Parathyroid adenoma (tissue), 2 donors: Measurements from ENCODE around the gene ALG8.
"Not testable (repeated sequence)": the region's sequence is repeated elsewhere in the genome, so short reads cannot be mapped to it uniquely, and the experiment has no call there.

Experiments used
- H2AFZ ChIP-seq: fragments of 300-600 bp; sonication (generic); one replicate; pipeline ENCODE4 v1.7.0; 2017; ENCODE audit warnings: antibody characterized with exemption, mild to moderate bottlenecking
- H3K27ac ChIP-seq: fragments of 300-600 bp; sonication (generic); one replicate; pipeline ENCODE4 v1.7.0; 2017
- H3K27me3 ChIP-seq: fragments of 300-600 bp; sonication (generic); one replicate; pipeline ENCODE4 v1.7.0; 2017; ENCODE audit warnings: low read length; ENCODE audit not compliant: control insufficient read depth, insufficient read depth
- H3K36me3 ChIP-seq: fragments of 300-600 bp; sonication (generic); one replicate; pipeline ENCODE4 v1.7.0; 2017; ENCODE audit warnings: low read length; ENCODE audit not compliant: control insufficient read depth, insufficient read depth
- H3K4me1 ChIP-seq: fragments of 300-600 bp; sonication (generic); one replicate; pipeline ENCODE4 v1.7.0; 2017; ENCODE audit warnings: control low read depth
- H3K4me2 ChIP-seq: fragments of 300-600 bp; sonication (generic); one replicate; pipeline ENCODE4 v1.7.0; 2017; ENCODE audit warnings: low read length
- H3K4me3 ChIP-seq: fragments of 300-600 bp; sonication (generic); one replicate; pipeline ENCODE4 v1.7.0; 2017; ENCODE audit warnings: low read depth, low read length
- H3K79me2 ChIP-seq: fragments of 300-600 bp; sonication (generic); one replicate; pipeline ENCODE4 v1.7.0; 2017; ENCODE audit warnings: control low read depth
- H3K9ac ChIP-seq: fragments of 300-600 bp; sonication (generic); one replicate; pipeline ENCODE4 v1.7.0; 2017; ENCODE audit warnings: mild to moderate bottlenecking
- H3K9me3 ChIP-seq: fragments of 300-600 bp; sonication (generic); one replicate; pipeline ENCODE4 v1.7.0; 2017; ENCODE audit warnings: low read length; ENCODE audit not compliant: control insufficient read depth
- TF ChIP-seq, protein P1 (sequence below): fragments of 300-600 bp; sonication (generic); IDR thresholded peaks from one replicate; pipeline ENCODE4 v1.7.0; 2017; ENCODE audit warnings: antibody characterized with exemption, mild to moderate bottlenecking
- donor health status: primary hyperparathyroidism.

The ALG8 gene

GRCh38 chr11:78097666-78098385 lies 41.6 kb downstream of the ALG8 start:
- Histone ChIP-seq H3K27ac (no peak overlapping the region), H3K36me3 (no peaks in the 10 kb centered on the region), H3K27me3 (no peaks in the 10 kb centered on the region), H3K4me1 (no peaks in the 10 kb centered on the region), H3K9ac (no peak overlapping the region), H3K4me3 (no peak overlapping the region), H2AFZ (no peak overlapping the region), H3K4me2 (no peak overlapping the region), H3K9me3 (no peaks in the 10 kb centered on the region), H3K79me2 (no peaks in the 10 kb centered on the region)
- TF ChIP-seq, protein P1, sequence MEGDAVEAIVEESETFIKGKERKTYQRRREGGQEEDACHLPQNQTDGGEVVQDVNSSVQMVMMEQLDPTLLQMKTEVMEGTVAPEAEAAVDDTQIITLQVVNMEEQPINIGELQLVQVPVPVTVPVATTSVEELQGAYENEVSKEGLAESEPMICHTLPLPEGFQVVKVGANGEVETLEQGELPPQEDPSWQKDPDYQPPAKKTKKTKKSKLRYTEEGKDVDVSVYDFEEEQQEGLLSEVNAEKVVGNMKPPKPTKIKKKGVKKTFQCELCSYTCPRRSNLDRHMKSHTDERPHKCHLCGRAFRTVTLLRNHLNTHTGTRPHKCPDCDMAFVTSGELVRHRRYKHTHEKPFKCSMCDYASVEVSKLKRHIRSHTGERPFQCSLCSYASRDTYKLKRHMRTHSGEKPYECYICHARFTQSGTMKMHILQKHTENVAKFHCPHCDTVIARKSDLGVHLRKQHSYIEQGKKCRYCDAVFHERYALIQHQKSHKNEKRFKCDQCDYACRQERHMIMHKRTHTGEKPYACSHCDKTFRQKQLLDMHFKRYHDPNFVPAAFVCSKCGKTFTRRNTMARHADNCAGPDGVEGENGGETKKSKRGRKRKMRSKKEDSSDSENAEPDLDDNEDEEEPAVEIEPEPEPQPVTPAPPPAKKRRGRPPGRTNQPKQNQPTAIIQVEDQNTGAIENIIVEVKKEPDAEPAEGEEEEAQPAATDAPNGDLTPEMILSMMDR = no peak

- H3K79me2 ChIP-seq = no peaks in the 10 kb centered on the region
- no peak overlapping the region for H3K4me2 ChIP-seq
- TF ChIP-seq, protein P1 = no peak
These were observed 45.2 kb downstream of the ALG8 start for GRCh38 chr11:78094250-78094649.

GRCh38 chr11:78086521-78087074 lies 52.8 kb downstream of the ALG8 start:
- H3K27ac ChIP-seq, H3K4me1 ChIP-seq, H3K27me3 ChIP-seq, H2AFZ ChIP-seq, H3K4me3 ChIP-seq, H3K9me3 ChIP-seq, H3K4me2 ChIP-seq, H3K9ac ChIP-seq, H3K79me2 ChIP-seq, H3K36me3 ChIP-seq: not testable (repeated sequence)

More at GRCh38 chr11:78094250-78094649, 45.2 kb downstream of the ALG8 start:
- no peak overlapping the region for H3K4me3 ChIP-seq
- H3K9me3 ChIP-seq = no peaks in the 10 kb centered on the region
- no peaks in the 10 kb centered on the region for H3K4me1 ChIP-seq
- H3K27ac ChIP-seq = no peak overlapping the region
- H3K36me3 ChIP-seq = no peaks in the 10 kb centered on the region
- no peak overlapping the region for H3K9ac ChIP-seq
- H2AFZ ChIP-seq = no peak overlapping the region
- no peaks in the 10 kb centered on the region for H3K27me3 ChIP-seq

GRCh38 chr11:78085972-78086371 lies 53.5 kb downstream of the ALG8 start:
- no peaks in the 10 kb centered on the region for H3K9me3 ChIP-seq
- H3K4me3 ChIP-seq = no peak overlapping the region
- no peaks in the 10 kb centered on the region for H3K4me1 ChIP-seq
- H3K27me3 ChIP-seq = no peaks in the 10 kb centered on the region
- H3K27ac ChIP-seq = no peak overlapping the region
- H3K9ac ChIP-seq = no peak overlapping the region
- TF ChIP-seq, protein P1 = no peak
- no peaks in the 10 kb centered on the region for H3K36me3 ChIP-seq
- no peaks in the 10 kb centered on the region for H3K79me2 ChIP-seq
- H2AFZ ChIP-seq = no peak overlapping the region
- no peak overlapping the region for H3K4me2 ChIP-seq

DNA sequence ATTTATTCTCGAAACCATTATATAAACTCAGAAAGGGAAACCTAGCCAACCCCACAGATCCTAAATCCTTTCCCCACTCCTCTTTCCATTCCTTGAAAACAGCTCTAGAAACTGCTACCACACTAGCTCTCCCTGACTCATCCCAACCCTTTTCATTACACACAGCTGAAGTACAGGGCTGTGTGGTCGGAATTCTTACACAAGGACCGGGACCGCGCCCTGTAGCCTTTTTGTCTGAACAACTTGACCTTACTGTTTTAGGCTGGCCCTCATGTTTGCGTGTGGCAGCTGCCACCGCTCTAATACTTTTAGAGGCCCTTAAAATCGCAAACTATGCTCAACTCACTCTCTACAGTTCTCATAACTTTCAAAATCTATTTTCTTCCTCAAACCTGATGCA lies 54.9 kb downstream of the ALG8 start:
- H3K36me3 ChIP-seq, H3K9me3 ChIP-seq, H3K79me2 ChIP-seq, H3K9ac ChIP-seq, H2AFZ ChIP-seq, H3K27ac ChIP-seq, H3K4me2 ChIP-seq, H3K27me3 ChIP-seq, H3K4me1 ChIP-seq, H3K4me3 ChIP-seq: not testable (repeated sequence)

DNA sequence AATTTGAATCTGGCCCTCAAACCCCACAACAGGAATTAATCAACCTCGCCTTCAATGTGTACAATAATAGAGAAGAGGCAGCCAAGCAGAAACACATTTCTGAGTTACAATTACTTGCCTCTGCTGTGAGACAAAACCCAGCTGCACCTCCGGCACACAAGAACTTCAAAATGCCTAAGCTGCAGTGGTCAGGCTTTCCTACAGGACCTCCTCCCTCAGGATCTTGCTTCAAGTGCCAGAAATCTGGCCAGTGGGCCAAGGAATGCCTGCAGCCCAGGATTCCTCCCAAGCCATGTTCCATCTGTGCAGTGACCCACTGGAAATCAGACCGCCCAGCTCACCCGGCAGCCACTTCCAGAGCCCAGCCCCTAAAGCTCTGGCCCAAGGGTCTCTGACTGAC lies 56.4 kb downstream of the ALG8 start:
- peaks cover 3% of the 10 kb centered on the region for H3K79me2 ChIP-seq
- no peaks in the 10 kb centered on the region for H3K27me3 ChIP-seq
- H2AFZ ChIP-seq = no peak overlapping the region
- TF ChIP-seq, protein P1 = no peak
- no peaks in the 10 kb centered on the region for H3K36me3 ChIP-seq
- no peak overlapping the region for H3K4me3 ChIP-seq
- H3K4me1 ChIP-seq = no peaks in the 10 kb centered on the region
- H3K27ac ChIP-seq = no peak overlapping the region
- H3K9me3 ChIP-seq = no peaks in the 10 kb centered on the region
- no peak overlapping the region for H3K9ac ChIP-seq
- no peak overlapping the region for H3K4me2 ChIP-seq
